ENCODE results near the gene GPAT2.

- TF ChIP-seq, protein P1, sequence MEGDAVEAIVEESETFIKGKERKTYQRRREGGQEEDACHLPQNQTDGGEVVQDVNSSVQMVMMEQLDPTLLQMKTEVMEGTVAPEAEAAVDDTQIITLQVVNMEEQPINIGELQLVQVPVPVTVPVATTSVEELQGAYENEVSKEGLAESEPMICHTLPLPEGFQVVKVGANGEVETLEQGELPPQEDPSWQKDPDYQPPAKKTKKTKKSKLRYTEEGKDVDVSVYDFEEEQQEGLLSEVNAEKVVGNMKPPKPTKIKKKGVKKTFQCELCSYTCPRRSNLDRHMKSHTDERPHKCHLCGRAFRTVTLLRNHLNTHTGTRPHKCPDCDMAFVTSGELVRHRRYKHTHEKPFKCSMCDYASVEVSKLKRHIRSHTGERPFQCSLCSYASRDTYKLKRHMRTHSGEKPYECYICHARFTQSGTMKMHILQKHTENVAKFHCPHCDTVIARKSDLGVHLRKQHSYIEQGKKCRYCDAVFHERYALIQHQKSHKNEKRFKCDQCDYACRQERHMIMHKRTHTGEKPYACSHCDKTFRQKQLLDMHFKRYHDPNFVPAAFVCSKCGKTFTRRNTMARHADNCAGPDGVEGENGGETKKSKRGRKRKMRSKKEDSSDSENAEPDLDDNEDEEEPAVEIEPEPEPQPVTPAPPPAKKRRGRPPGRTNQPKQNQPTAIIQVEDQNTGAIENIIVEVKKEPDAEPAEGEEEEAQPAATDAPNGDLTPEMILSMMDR (IDR thresholded peaks at IDR 0.05): no peak
- TF ChIP-seq POLR2A (IDR thresholded peaks at IDR 0.05): no peak
Observed at GRCh38 chr2:96065381-96065930, 30.7 kb upstream of the GPAT2 start.

All from heart left ventricle (tissue), 13 donors.